KOPT-K1 (cell line): ENCODE measurements around the gene MAEA.
A peak's percentile ranks its signal among the peaks of the same experiment; 100 is the strongest.

Experiments used
- H3K27ac ChIP-seq: fragments of 200-600 bp; sonication (generic); 2 replicates; pipeline ENCODE4 v1.5.1; 2016; ENCODE audit warnings: antibody characterized with exemption, mild to moderate bottlenecking, low read depth, low read length; ENCODE audit not compliant: poor library complexity, severe bottlenecking
- H3K36me3 ChIP-seq: fragments of 200-600 bp; sonication (generic); 2 replicates; pipeline ENCODE4 v1.5.1; 2017; ENCODE audit warnings: antibody characterized with exemption, mild to moderate bottlenecking, low read length, moderate library complexity; ENCODE audit not compliant: insufficient read depth
- H3K9me3 ChIP-seq: fragments of 200-600 bp; sonication (generic); 2 replicates; pipeline ENCODE4 v1.5.1; 2017; ENCODE audit warnings: antibody characterized with exemption, low read length, mild to moderate bottlenecking; ENCODE audit not compliant: insufficient read depth, poor library complexity, severe bottlenecking

Gene MAEA

DNA sequence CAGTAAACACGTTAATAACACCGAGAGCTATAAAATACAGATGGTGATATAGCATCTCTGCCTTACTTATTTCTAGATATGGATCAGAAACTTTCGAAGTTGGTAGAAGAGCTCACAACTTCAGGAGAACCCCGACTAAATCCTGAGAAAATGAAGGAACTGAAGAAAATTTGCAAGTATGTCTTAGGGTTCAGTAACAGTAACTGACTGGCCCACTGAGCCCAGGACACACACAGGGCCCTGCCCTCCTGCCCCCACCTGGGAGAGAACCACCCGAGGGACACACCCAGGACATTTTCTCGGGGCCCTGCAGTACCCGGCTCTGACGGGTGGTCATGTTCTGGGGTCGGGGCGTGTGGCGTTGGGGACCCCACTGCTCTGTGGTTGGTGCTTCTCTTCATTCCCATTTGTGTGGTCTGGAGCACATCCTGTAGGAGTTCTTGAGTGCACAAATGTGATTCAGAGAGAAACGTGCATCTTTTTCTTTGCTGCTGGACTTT lies 58.4 kb downstream of the MAEA start:
- Histone ChIP-seq H3K27ac (peak overlapping the region; percentile 83), H3K9me3 (no peaks in the 10 kb centered on the region), H3K36me3 (peaks cover 4% of the 10 kb centered on the region; the same call in 1 of the 2 replicates)

DNA sequence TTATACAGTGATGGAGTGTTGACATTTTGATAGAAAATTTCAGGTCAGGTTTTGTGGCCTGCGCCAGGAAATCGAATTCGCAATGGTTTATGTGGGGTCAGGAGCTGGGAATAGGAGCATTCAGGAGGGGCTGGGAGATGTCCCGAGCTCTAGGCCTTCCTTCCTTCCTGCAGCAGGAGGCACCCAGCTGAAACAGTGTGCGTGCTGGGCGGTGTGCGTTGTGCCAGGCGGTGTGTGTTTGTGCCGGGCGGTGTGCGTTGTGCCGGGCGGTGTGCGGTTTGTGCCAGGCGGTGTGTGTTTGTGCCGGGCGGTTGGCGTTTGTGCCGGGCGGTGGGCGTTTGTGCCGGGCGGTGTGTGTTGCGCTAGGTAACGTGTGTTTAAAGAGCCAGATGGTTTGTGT lies 59.1 kb downstream of the MAEA start:
- no peaks in the 10 kb centered on the region for H3K9me3 ChIP-seq
- peaks cover 4% of the 10 kb centered on the region; the same call in 1 of the 2 replicates for H3K36me3 ChIP-seq
- H3K27ac ChIP-seq, result no peak overlapping the region

DNA sequence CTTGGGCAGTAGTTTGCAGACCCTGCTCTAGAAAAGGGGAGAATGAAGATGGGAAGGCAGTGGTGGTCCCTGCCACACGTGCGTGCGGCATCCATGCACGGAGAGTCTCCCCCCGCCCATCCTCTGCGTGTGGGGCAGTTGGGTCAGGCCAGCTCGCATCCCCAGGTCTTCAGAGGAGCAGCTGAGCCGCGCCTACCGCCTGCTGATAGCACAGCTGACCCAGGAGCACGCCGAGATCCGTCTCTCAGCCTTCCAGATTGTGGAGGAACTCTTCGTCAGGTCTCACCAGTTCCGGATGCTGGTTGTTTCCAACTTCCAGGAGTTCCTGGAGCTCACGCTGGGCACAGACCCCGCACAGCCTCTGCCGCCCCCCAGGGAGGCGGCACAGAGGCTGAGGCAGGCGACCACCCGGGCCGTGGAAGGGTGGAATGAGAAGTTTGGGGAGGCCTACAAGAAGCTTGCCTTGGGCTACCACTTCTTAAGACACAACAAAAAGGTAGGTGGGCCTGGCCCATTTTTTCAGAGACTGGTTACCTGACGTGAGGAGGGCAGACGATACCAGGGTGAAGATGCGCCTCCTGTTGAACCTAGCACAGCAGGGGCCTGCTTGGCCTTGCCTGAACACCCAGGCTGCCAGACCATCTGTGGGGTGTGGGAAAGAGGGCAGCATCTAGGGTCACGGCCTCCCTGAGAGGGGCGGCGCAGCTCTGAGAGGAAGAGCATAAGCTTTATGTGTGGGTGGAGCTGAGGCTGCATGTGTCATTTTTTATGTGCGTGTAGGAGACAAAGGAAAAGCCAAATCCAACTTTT lies 59.9 kb downstream of the MAEA start:
- H3K36me3 ChIP-seq, result peaks cover 4% of the 10 kb centered on the region; the same call in 1 of the 2 replicates
- no peak overlapping the region for H3K27ac ChIP-seq

DNA sequence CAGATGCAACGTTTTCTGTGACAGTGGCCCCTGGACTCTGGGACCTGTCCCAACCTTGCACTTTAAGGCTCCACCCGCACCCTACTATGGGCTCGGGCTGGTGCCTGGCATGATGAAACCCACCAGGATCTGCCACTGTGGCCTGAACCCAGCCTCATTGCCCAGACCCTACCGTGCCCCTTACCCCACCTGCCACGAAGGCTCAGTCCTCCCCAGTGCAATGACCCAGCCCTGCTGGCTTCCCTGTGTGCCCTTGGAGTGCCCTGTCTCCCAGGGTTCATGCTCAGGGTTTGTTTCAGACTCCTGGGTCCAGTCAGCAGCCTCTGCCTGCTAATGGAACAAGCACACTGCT lies 60.5 kb downstream of the MAEA start:
- Histone ChIP-seq H3K9me3 (no peaks in the 10 kb centered on the region), H3K36me3 (peaks cover 4% of the 10 kb centered on the region; the same call in 1 of the 2 replicates), H3K27ac (no peak overlapping the region)

More for the DNA sequence above, 59.9 kb downstream of the MAEA start:
- H3K9me3 ChIP-seq, result no peaks in the 10 kb centered on the region

DNA sequence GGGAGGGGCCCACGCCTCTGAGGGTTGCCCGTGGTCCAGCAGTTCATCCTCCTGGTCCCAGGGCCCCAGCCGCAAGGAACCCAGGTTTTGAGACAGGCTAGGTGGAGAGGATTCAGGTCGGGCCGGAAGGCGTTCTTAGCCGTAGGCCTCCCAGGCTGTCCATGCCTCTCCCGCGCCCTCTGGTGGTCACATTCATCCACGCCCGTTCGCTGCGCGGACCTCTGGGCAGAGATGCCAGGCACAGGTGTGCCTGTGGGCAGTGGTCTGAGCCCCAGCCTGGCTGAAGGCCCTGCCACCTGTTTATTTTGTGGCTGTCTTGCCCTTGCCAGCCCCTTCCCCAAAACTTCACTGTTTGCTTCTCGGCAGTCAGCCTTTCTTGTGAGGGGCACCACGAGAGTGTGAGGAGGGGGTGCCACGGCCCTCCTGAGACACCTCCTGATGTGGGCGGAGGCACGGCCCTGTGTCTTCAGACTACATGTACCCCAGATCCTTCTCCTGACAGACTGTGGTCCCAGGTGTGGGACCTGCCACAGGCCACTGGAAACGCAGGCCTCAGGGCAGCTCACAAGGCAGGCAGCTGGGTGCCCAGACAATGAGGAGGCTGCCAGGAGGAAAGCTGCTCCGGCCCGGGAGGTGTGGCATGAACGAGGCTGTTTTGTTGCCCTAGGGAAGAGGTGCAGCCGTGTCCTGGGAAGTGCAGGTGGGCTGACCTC lies 62.3 kb downstream of the MAEA start:
- no peak overlapping the region for H3K27ac ChIP-seq
- H3K36me3 ChIP-seq, result peaks cover 10% of the 10 kb centered on the region
- no peaks in the 10 kb centered on the region for H3K9me3 ChIP-seq

DNA sequence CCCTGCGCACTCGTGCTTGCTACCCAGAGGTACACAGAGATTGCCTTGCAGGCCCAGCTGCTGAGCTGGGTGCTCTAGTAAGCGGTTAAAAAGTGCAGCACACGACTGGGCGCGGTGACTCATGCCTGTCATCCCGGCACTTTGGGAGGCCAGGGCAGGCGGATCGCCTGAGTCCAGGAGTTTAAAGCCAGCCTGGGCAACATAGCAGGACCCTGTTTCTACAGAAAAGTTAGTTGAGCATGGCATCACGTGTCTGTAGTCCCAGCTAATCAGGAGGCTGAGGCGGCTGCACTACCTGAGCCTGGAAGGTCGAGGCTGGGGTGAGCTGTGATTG lies 62.8 kb downstream of the MAEA start:
- no peaks in the 10 kb centered on the region for H3K9me3 ChIP-seq
- no peak overlapping the region for H3K27ac ChIP-seq
- peaks cover 10% of the 10 kb centered on the region for H3K36me3 ChIP-seq

DNA sequence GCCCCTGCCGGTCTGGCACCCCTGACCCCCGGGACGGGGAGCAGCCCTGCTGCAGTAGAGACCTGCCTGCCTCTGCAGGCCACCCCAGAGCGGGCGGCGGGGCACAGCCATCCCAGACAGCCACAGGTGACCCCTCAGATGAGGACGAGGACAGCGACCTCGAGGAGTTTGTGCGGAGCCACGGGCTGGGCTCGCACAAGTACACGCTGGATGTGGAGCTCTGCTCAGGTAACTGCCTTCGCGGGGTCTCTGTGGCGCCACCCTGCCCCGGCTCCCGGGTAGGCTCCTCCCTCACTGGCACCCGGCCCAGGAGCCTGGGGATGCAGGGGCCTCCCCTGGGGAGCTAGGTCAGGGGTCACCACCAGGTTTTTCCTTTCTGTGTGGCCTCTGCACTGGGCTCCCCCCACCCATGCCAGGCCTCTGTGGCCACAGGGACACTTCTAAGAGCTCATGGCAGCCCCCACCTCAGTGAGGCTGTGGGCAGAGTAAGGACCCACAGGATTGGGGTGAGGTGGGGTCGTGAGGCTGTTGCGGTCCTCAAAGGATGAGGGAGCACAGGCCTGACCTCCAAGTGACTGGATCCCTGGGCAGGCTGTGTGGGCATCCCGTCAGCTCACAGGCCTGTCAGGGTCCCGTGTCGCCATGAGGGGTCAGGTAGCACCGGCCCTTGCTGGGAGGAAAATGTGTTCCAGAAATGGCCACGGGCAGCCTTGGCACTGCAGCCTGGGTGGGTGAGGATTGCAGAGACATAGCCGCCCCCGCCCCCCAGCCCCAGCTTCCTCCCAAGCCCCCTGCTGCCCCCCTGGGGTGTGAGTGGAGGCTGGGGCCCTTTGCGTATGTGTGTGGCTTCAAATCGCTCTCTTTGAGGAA lies 63.7 kb downstream of the MAEA start:
- Histone ChIP-seq H3K36me3 (peaks cover 10% of the 10 kb centered on the region), H3K9me3 (no peaks in the 10 kb centered on the region), H3K27ac (no peak overlapping the region)

DNA sequence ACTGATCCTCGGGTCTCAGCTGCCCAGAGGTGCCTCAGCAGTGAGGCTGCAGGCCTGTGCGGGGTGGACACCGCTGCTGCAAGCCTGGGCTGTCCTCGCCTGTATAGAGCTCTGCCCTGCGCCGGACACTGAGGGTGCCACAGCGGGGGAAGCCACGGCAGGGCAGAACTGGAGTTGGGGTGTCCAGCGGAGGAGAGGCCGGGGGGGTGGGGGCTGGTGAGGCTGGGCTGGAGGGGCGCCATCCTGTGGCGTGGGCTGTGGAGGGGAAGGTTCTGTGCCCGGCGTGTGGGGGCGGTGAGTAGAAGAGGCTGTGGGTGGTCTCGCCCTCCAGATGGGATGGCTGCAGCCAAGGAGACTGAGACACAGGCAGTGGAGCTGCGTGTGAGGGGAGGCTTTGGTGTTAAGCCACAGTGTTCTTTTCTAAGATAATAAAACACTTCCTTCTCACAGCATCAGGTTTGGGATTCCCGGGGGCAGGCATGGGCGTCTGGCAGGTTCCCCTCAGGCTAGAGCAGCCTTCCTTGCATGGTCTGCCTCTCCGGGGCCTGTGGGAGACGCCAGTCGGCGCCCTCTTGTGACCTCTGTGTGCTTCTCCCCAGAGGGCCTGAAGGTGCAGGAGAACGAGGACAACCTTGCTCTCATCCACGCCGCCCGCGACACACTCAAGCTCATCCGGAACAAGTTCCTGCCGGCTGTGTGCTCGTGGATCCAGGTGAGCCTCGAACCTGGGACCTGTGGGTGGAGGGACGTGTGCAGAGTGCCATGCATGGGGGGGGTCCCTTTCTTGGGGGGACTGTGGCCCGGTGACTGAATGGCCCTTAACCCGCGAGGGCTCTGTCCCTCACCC lies 64.7 kb downstream of the MAEA start:
- peaks cover 10% of the 10 kb centered on the region for H3K36me3 ChIP-seq
- no peaks in the 10 kb centered on the region for H3K9me3 ChIP-seq
- no peak overlapping the region for H3K27ac ChIP-seq

DNA sequence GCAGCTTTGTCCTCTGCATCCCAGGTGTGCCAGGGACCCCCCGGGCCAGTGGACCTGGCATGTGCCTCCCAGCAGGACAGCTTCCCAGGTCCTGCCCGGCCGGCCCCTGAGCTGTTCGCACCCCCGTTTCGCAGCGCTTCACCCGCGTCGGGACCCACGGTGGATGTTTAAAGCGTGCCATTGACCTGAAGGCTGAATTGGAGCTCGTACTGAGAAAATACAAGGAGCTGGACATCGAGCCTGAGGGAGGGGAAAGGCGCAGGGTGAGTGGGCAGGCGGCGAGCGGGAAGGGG lies 65.2 kb downstream of the MAEA start:
- H3K9me3 ChIP-seq, result no peaks in the 10 kb centered on the region
- H3K36me3 ChIP-seq, result peaks cover 10% of the 10 kb centered on the region
- H3K27ac ChIP-seq, result no peak overlapping the region

DNA sequence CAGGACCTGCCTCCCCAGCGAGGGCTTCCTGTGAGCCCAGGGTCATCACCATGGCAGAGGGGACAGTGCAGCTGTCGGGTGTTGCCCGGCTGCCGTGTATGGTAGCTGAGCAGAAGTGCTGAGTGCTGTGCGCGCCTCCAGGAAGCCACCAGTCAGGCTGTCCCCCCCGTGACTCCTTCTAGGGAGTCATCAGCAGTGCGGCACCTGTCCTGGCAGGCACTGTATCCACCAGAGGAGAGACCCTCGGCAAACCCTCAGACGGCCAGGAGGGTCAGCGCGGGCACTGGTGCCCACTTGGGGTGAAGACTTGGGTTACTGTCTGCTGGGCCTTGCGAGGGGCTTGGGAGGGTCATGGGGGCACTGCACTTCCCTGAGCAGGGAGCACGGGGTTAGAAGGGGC lies 65.7 kb downstream of the MAEA start:
- Histone ChIP-seq H3K27ac (no peak overlapping the region), H3K36me3 (peaks cover 10% of the 10 kb centered on the region), H3K9me3 (no peaks in the 10 kb centered on the region)

DNA sequence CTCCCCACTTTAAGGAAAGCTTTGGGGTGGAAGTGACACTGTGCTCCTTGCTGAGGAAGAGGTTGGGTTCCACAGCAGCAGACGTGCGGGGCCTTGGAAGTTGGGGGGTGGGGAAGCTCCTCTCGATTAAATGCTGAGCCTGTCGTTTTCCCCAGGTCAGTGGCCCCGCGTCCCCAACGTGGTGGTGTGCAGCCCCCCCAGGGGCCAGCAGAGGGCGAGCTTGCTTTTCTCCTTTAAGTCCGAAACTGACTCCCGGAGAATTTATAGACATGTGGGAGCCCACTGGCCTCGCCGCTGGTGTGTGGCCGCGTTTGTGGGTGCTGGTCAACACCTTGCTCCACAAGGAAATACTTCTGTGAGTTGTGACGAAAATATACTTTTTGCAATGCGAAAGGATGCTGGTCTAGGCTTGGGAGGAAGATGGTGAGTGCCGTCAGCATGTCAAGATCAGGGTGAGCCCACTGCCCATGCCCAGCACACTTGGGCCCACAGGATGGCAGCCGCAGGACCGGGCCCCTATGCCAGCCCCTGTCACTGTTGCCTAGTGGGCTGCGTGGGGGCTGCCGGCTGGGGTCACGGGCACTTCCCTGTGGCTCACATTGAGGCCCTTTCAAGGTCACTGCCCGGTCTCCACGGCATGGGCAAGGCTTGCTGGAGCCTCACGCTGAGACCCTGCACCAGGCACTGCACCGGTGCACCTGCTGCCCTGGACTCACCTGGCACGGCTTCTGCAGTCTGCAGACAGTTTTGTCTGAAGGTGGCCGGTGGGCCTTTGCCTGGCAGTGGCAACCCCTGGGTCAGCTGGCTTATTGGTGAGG lies 66.7 kb downstream of the MAEA start:
- peaks cover 10% of the 10 kb centered on the region for H3K36me3 ChIP-seq
- no peak overlapping the region for H3K27ac ChIP-seq
- no peaks in the 10 kb centered on the region for H3K9me3 ChIP-seq

DNA sequence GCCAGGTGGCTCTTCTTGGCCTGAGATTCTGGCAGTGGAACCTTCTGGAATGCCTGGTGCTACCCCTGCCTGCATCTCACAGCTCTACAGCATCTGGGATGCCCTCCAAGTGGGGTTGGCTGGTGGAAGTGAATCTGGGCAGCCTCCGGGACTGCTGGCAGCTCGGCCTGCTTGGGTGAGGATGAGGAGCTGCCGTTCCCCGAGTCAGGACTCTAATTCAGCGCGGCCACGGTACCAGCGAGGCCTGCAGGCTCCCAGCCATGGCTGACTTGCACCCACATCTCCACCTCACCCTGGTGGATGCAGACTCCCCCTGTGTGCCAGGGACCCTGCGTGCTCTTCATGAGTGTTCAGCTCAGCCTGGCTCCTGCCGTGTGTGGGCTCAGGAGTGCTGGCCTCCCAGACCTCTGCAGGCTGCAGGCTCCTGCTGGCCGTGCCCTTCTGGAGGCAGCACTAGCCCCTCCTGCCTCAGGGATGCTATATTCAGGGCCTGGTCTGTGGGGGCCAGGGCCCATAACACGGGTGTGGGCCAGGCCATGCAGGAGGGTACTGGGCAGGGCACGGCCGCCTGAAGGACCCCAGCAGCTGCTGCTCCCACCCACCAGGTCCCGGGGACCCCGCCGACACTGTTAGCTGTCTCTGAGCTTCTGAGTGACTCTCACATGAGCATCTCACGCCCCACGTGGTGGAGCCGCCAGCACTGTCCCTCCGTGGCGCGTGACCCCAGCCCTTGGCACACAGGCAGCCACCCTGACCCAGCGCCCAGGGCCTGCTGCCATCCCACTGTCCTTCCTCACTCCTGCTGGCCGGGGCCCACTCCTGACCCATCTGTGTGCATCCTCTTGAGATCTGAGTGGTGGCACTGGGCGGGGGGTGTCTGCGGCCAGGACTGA lies 67.9 kb downstream of the MAEA start:
- Histone ChIP-seq H3K36me3 (peaks cover 9% of the 10 kb centered on the region), H3K27ac (no peak overlapping the region), H3K9me3 (no peaks in the 10 kb centered on the region)
